Measurements from ENCODE around the gene ZCWPW1.

The ZCWPW1 gene

GRCh38 chr7:100366411-100367250, 61.9 kb downstream of the ZCWPW1 start:
- TF ChIP-seq GATA2 (IDR thresholded peaks at IDR 0.05; ENCODE audit: low read depth, low read length) (no peak), GATA3 (IDR thresholded peaks at IDR 0.05; ENCODE audit: low read depth, low read length) (no peak)

GRCh38 chr7:100364480-100364879, 64.0 kb downstream of the ZCWPW1 start:
- TF ChIP-seq GATA3 (IDR thresholded peaks at IDR 0.05; ENCODE audit: low read depth, low read length): no peak
- TF ChIP-seq GATA2 (IDR thresholded peaks at IDR 0.05; ENCODE audit: low read depth, low read length): no peak

DNA sequence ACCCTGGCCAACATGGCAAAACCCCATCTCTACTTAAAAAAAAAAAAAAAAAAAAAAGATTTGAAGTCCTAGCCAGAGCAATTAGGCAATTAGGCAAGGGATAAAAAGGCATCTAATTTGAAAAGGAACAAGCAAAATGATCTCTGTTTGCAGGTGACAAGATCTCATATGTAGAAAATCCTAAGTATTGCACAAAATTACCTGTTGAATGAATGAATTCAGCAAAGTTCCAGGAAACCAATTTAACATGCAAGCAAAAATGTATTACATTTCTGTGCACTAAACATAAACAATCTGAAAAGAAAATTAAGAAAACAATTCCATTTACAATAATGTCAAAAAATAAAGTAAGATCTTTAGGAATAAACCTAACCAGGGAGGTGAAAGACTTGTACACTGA, 65.4 kb downstream of the ZCWPW1 start:
- TF ChIP-seq GATA2 (IDR thresholded peaks at IDR 0.05; ENCODE audit: low read depth, low read length) (no peak), GATA3 (IDR thresholded peaks at IDR 0.05; ENCODE audit: low read depth, low read length) (no peak)

DNA sequence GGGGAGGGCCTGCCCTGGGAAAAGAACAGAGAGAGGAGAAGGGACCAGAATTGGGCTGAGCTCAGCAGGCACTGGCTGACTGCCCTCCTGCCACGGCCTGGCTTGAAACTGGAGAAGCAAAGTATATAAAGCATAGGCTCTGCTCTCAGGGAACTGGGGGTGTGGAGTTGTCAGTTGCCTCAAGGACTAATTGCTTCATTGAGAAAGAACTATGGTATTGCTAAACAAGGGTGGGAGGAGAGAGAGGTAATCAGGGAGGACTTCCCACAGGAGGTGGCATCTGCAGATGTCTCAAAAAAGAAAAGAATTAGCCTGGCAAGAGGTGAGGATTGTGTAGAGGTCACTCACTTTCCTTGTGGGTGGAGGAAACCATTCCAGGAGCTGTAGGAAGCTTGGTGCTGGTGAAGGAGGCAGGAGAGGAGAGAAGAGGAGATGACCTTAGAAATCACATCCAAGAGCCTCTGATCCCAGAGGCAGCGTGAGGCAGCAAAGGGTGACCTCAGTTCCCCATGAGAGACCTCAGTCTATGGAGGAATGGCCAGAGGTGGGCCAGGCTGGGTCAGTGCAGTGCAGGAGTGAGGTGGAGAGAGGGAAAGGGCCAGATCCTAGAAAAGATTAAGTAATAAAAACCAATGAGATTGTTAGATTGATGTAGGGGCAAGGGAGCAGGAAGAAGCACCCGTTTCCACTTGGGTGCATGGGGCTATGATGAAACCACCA, 68.2 kb downstream of the ZCWPW1 start:
- TF ChIP-seq GATA3 (IDR thresholded peaks at IDR 0.05; ENCODE audit: low read depth, low read length) (no peak), GATA2 (IDR thresholded peaks at IDR 0.05; ENCODE audit: low read depth, low read length) (no peak)

GRCh38 chr7:100358857-100359212, 69.7 kb downstream of the ZCWPW1 start:
- TF ChIP-seq GATA3 (IDR thresholded peaks at IDR 0.05; ENCODE audit: low read depth, low read length): no peak
- TF ChIP-seq GATA2 (IDR thresholded peaks at IDR 0.05; ENCODE audit: low read depth, low read length): no peak

DNA sequence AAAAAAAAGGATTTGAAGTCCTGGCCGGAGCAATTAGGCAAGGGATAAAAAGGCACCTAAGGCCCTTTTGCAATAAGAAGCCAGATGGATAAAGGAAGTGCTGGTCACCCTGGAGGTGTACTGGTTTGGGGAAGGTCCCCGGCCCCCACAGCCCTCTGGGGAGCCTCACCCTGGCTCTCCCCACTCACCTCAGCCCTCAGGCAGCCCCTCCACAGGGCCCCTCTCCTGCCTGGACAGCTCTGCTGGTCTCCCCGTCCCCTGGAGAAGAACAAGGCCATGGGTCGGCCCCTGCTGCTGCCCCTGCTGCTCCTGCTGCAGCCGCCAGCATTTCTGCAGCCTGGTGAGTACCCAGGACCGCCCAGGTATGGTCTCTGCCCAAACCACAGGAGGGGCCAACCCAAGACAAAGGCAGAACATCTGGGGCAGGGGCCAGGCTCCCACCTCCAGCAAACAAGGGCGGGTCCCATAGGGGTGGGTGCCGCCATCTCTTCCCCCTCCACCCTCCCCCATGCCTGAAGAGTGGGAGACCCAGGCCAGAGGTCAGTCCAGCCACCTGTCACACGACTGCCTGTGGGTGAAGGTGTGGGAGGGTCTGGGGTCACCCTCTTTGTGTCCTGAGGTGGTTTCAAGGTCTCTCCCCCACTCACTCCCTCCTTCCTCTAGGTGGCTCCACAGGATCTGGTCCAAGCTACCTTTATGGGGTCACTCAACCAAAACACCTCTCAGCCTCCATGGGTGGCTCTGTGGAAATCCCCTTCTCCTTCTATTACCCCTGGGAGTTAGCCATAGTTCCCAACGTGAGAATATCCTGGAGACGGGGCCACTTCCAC, 70.3 kb downstream of the ZCWPW1 start, which contains the start of gene PILRB:
Gene PILRB, plus strand, starts transcription at position 91 of the 830 bp plus-strand sequence. Its CDS starts 186 bp downstream, at position 277.
- TF ChIP-seq GATA3 (IDR thresholded peaks at IDR 0.05; ENCODE audit: low read depth, low read length): no peak
- TF ChIP-seq GATA2 (IDR thresholded peaks at IDR 0.05; ENCODE audit: low read depth, low read length): no peak

DNA sequence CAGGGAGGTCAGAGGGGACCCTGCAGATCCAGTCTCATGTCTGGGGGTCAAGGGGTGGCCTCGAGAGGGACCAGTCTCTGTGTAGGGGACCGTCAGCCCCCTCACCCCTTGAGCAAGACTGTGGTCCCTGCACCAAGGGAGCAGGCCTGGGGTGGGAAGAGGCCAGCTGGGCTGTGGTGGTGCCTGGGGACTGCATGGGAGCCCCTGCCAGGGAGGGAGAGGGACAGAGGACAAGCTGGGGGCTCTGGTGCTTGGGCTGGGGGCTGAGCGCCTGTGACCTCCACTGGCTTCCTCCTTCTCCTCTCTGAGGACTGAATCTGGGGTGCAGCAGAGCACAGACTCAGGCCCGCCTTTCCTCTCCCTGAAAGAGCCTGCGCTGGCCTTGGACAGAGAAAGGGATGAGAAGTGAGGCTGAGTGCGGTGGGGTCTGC, 71.4 kb downstream of the ZCWPW1 start:
- TF ChIP-seq GATA3 (IDR thresholded peaks at IDR 0.05; ENCODE audit: low read depth, low read length) (no peak), GATA2 (IDR thresholded peaks at IDR 0.05; ENCODE audit: low read depth, low read length) (no peak)

DNA sequence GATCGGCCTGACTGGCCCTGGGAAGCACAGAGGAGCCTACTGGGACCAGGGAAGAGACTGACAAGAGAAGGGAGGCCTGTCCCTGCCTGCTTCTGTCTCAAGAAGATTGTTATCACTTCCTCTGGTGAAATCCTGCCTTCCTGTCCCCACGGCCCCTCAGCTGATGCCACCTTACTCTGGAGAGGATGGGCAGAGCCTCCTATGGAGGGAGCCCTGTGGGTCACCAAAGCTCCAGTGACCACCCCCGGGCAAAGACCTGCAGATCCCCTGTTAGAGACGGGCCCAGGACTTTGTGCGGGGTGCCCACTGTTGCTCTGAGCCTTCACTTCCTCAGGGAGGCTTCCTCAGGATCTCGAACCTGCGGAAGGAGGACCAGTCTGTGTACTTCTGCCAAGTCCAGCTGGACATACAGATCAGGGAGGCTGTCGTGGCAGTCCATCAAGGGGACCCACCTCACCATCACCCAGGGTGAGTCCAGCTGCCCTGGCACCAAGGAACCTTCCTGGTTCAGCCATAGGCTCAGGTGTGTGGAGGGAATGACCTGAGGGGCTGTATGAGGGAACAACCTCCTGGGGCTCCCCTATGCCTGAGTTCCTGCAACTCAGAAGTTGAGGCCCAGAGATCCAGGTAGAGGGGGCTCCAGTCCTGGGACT, 72.0 kb downstream of the ZCWPW1 start:
- TF ChIP-seq GATA3 (IDR thresholded peaks at IDR 0.05; ENCODE audit: low read depth, low read length): no peak
- no peak for TF ChIP-seq GATA2 (IDR thresholded peaks at IDR 0.05; ENCODE audit: low read depth, low read length)

DNA sequence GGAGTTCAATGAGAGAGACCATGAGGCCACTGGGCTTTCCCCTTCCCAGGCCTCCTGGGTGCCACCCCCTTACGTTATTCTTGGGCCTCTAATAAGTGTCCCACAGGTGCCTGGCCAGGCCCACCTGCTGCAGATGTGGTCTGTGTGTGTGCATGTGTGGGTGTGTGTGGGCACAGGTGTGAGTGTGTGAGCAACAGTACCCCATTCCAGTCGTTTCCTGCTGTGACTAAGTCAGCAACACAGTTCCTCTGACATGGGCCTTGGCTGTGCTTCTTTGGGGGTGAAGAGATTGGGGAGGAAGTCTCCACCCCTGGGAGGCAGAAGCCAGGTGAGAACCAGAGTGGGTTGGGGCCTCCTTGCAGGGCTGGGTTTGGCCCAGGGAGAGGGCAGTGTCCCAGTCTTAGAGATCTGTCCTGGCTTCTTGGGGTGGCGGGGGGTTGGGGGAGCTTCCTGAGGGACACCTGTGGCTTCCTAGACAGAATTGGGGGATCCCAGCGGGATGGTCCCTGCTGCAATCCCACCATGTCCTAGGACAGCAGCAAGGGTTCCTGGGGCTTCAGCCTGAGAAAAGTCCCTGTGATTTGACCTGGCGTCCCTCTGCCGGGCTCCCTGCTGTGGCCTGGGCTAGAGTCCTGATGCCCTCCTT, 74.7 kb downstream of the ZCWPW1 start:
- no peak for TF ChIP-seq GATA3 (IDR thresholded peaks at IDR 0.05; ENCODE audit: low read depth, low read length)
- TF ChIP-seq GATA2 (IDR thresholded peaks at IDR 0.05; ENCODE audit: low read depth, low read length): no peak

GRCh38 chr7:100352984-100353684, 75.4 kb downstream of the ZCWPW1 start:
- TF ChIP-seq GATA2 (IDR thresholded peaks at IDR 0.05; ENCODE audit: low read depth, low read length) (no peak), GATA3 (IDR thresholded peaks at IDR 0.05; ENCODE audit: low read depth, low read length) (no peak)

DNA sequence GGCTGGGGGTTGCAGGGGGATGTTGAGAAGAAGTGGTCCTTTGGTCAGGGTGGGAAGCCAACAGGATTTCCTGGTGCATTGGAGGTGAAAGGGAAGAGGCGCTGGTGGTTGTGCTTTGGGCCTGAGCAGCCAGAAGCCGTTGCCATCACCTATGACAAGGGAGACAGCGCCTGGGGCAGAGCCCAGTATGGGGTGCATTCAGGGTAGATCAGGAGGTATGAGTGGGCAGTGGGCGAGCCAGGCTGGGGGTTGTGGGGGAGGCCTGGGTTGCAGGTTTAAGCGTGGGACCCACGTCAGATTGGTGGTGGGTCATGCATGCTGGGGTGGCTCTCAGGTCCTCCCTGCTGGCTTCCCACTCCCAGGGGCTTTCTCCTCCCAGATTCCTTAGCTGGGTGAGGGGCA, 76.8 kb downstream of the ZCWPW1 start:
- TF ChIP-seq GATA3 (IDR thresholded peaks at IDR 0.05; ENCODE audit: low read depth, low read length): no peak
- TF ChIP-seq GATA2 (IDR thresholded peaks at IDR 0.05; ENCODE audit: low read depth, low read length): no peak

Data from SH-SY5Y (cell line).